Gastrocnemius medialis (tissue), 4 donors: ENCODE results near the gene ITGB7. TPM values are rescaled to one million over a fixed set of nuclear protein-coding genes. Genes with fewer than 3 reads are reported as not detected.

Source experiments
- ATAC-seq, 2 donors: fragments of 150-250 bp; one replicate each; pipeline ENCODE4 v1.9.1; 2016
- DNase-seq, 2 donors: peaks; one replicate each; pipeline ENCODE4 v3.0.0-alpha.2; 2019
- H3K27ac ChIP-seq, 4 donors: fragments of 200-600 bp; sonication (generic); 1 replicate in 1 of 4; 2 replicates in 3 of 4; pipeline ENCODE4 v1.5.1; 2016 to 2018; ENCODE audit warnings: mild to moderate bottlenecking in 2 of 4, moderate library complexity in 1 of 4
- H3K27me3 ChIP-seq, 3 donors: fragments of 200-600 bp; sonication (generic) in 2 of 3; 1 replicate in 1 of 3; 2 replicates in 2 of 3; pipeline versions ENCODE4 v1.5.1 to v1.6.0; 2016 to 2019; ENCODE audit warnings: mild to moderate bottlenecking in 1 of 3, moderate library complexity in 1 of 3
- H3K36me3 ChIP-seq, 2 donors: fragments of 200-600 bp; sonication (generic) in 1 of 2; one replicate each; pipeline ENCODE4 v1.5.1; 2017 to 2018
- H3K4me1 ChIP-seq, 2 donors: fragments of 200-600 bp; sonication (generic) in 1 of 2; one replicate each; pipeline ENCODE4 v1.5.1; 2016 to 2017; ENCODE audit warnings: mild to moderate bottlenecking in 2 of 2
- H3K4me3 ChIP-seq, 4 donors: fragments of 200-600 bp; sonication (generic) in 3 of 4; 1 replicate in 1 of 4; 2 replicates in 3 of 4; pipeline ENCODE4 v1.5.1; 2016 to 2019; ENCODE audit warnings: mild to moderate bottlenecking in 2 of 4
- H3K9me3 ChIP-seq, 3 donors: fragments of 200-600 bp; sonication (generic) in 2 of 3; 1 replicate in 1 of 3; 2 replicates in 2 of 3; pipeline ENCODE4 v1.5.1; 2016 to 2019
- POLR2A ChIP-seq, 2 donors: fragments of 450-650 bp; IDR thresholded peaks; one replicate each; pipeline ENCODE4 v1.6.1; 2017; ENCODE audit warnings: antibody characterized with exemption in 2 of 2, mild to moderate bottlenecking in 2 of 2, moderate library complexity in 2 of 2
- in situ Hi-C, 4 donors: fragments of 200-750 bp; cut with MboI; loops; one replicate each; pipeline versions ENCODE4 v1.15.0 to v1.8.0; 2017; ENCODE audit warnings: low sequenced_read_pairs in 4 of 4
- intact Hi-C: fragments of 100-400 bp; cut with DNase I; formaldehyde crosslinking; loops from one replicate; pipeline ENCODE4 v1.15.1; 2023; ENCODE audit warnings: low total_unique reads
- total RNA-seq, 4 donors: library from RNA; depleted of rRNA; stranded (reverse); fragments of >200 nt; gene quantifications; one replicate each; pipeline versions ENCODE4 v1.1.0 to v1.2.3, GENCODE V29; 2016
- TF ChIP-seq, protein P1 (sequence below), 5 experiments: fragments of 450-650 bp in 3 of 5; fragments of 200-600 bp in 2 of 5; sonication (generic) in 2 of 5; IDR thresholded peaks in 4 of 5; conservative IDR thresholded peaks in 1 of 5; 1 replicate in 4 of 5; 2 replicates in 1 of 5; pipeline ENCODE4 v1.5.1; 2016 to 2019; ENCODE audit warnings: antibody characterized with exemption in 5 of 5, mild to moderate bottlenecking in 3 of 5, moderate library complexity in 3 of 5

ITGB7 gene
- total RNA-seq, 4 donors from 2014 or later = 0.73 to 0.81 TPM; not detected in 2

DNA sequence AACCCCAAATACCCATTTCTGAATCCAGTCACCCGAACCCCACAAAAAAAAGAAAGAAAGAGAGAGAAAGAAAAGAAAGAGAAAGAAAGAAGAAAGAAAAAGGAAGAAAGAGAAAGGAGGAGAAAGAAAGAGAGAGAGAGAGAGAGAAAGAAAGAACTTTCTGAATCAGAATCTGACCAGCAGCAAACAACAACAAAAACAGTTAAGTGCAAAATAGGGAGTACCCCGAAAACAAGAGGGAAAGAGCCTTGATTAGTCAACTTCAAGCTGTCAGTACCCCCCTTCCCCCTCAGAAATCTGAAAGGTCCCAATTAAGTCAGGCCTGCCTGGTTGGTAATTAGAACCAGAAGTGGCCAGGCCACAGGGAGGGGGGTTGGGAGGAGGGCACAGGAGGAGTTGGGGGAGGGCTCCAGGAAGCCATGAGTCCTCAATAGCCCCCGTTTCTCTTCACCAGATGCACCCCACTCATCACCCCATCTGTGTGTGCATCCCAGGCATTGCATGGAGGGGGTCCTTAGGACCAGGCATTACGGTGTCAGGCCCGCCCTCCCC, 15.2 kb upstream of the ITGB7 start:
- peaks cover 23 to 50% of the 10 kb centered on the region in 2 donors for H3K4me1 ChIP-seq
- H3K36me3 ChIP-seq = no peaks in the 10 kb centered on the region
- no peaks in the 10 kb centered on the region for H3K9me3 ChIP-seq
- H3K27ac ChIP-seq = peak overlapping the region; percentile 98 to 100 (median 98)
- ATAC-seq (no peak), DNase-seq (no peak)
- no peaks in the 10 kb centered on the region for H3K27me3 ChIP-seq
- intact Hi-C loops = no loop called here
- in situ Hi-C loops = no loop called here
- TF ChIP-seq, protein P1, sequence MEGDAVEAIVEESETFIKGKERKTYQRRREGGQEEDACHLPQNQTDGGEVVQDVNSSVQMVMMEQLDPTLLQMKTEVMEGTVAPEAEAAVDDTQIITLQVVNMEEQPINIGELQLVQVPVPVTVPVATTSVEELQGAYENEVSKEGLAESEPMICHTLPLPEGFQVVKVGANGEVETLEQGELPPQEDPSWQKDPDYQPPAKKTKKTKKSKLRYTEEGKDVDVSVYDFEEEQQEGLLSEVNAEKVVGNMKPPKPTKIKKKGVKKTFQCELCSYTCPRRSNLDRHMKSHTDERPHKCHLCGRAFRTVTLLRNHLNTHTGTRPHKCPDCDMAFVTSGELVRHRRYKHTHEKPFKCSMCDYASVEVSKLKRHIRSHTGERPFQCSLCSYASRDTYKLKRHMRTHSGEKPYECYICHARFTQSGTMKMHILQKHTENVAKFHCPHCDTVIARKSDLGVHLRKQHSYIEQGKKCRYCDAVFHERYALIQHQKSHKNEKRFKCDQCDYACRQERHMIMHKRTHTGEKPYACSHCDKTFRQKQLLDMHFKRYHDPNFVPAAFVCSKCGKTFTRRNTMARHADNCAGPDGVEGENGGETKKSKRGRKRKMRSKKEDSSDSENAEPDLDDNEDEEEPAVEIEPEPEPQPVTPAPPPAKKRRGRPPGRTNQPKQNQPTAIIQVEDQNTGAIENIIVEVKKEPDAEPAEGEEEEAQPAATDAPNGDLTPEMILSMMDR (IDR thresholded peaks at IDR 0.05 in 4 of 5, conservative IDR thresholded peaks at IDR 0.05 in 1 of 5) = no peak
- no peak for TF ChIP-seq POLR2A (IDR thresholded peaks at IDR 0.05)
- peak overlapping the region; percentile 74 to 83 (median 75) for H3K4me3 ChIP-seq

- Histone ChIP-seq H3K9me3 (no peaks in the 10 kb centered on the region), H3K4me1 (peaks cover 31 to 57% of the 10 kb centered on the region in 2 donors), H3K4me3 (peak overlapping the region; percentile 74 to 83 (median 75)), H3K36me3 (no peaks in the 10 kb centered on the region), H3K27ac (peak overlapping the region; percentile 98 to 100 (median 98)), H3K27me3 (no peaks in the 10 kb centered on the region)
- DNase-seq = peak; percentile 47 to 64
- in situ Hi-C loops = no loop called here
- peak; percentile 64 for ATAC-seq
- TF ChIP-seq, protein P1 (IDR thresholded peaks at IDR 0.05 in 4 of 5, conservative IDR thresholded peaks at IDR 0.05 in 1 of 5) = peak in 2 of 5 experiments; percentile 25 to 33
- peak; percentile 47 to 71 for TF ChIP-seq POLR2A (IDR thresholded peaks at IDR 0.05)
- intact Hi-C loops = loop anchor here (1.0 kb wide), 2 partner anchors 30 to 41 kb away; partner anchors contain the start of genes CSAD and ZNF740
Measured at GRCh38 chr12:53221203-53222080, 14.4 kb upstream of the ITGB7 start.

- in situ Hi-C loops (no loop called here), intact Hi-C loops (loop anchor here (1.0 kb wide), 2 partner anchors 31 to 40 kb away; partner anchors contain the start of genes CSAD and ZNF740)
- H3K27ac ChIP-seq = peak overlapping the region; percentile 98 to 100 (median 98)
- DNase-seq (peak; percentile 80 to 81), ATAC-seq (peak; percentile 81 to 83)
- H3K9me3 ChIP-seq = no peaks in the 10 kb centered on the region
- no peaks in the 10 kb centered on the region for H3K36me3 ChIP-seq
- H3K4me3 ChIP-seq = peak overlapping the region; percentile 74 to 83 (median 75)
- no peaks in the 10 kb centered on the region for H3K27me3 ChIP-seq
- TF ChIP-seq, protein P1 (IDR thresholded peaks at IDR 0.05 in 4 of 5, conservative IDR thresholded peaks at IDR 0.05 in 1 of 5) = no peak
- TF ChIP-seq POLR2A (IDR thresholded peaks at IDR 0.05) = no peak
- H3K4me1 ChIP-seq = peaks cover 38 to 60% of the 10 kb centered on the region in 2 donors
Measured at GRCh38 chr12:53220694-53221202, 13.7 kb upstream of the ITGB7 start.

DNA sequence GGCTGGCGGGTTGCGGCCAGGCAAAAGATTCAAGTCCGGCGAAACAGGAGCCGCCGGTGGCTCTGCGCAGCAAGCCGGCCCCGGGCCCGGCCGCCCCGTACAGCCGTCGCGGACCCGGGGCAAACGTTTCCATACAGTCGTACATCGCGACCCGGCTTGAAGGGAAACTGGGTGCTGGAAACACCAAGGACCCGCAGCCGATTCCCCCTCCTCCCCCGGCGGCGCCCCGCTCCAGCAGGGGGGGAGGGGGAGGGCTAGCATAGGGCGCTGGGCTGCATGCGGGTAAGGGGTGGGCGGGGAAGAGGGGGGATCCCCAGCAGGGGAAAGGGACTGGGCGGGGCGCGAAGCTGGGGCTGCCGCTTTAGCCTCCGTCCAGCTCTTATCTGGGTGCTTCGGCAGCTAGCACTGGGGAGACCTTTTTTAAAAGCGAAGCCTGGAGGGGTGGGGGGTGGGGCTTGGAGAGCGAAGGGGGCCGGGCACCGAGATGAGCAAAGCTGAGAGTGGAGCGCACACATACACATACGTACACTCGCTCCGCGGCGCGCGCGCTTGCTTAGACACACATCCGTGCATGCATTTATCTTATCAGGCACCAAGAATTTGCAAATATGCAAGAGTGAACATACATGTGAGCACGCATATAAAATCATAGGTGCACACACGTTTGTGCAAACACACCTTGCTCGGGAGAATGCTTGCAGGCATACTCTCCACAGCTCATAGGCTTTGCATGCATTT, 13.1 kb upstream of the ITGB7 start:
- in situ Hi-C loops = loop anchor here in 2 of 4 donors (10.0 kb wide), 2 partner anchors 65 to 125 kb away; no protein-coding TSS in a partner anchor
- no peaks in the 10 kb centered on the region for H3K27me3 ChIP-seq
- DNase-seq = no peak
- intact Hi-C loops = loop anchor here (5.0 kb wide), 1 partner anchor 282 kb away; the partner anchor contains the start of gene TARBP2
- H3K36me3 ChIP-seq = no peaks in the 10 kb centered on the region
- peaks cover 44 to 60% of the 10 kb centered on the region in 2 donors for H3K4me1 ChIP-seq
- H3K9me3 ChIP-seq = no peaks in the 10 kb centered on the region
- H3K27ac ChIP-seq = peak overlapping the region; percentile 98 to 100 (median 98)
- no peak for ATAC-seq
- TF ChIP-seq POLR2A (IDR thresholded peaks at IDR 0.05) = no peak
- TF ChIP-seq, protein P1 (IDR thresholded peaks at IDR 0.05 in 4 of 5, conservative IDR thresholded peaks at IDR 0.05 in 1 of 5) = no peak
- peak overlapping the region; percentile 74 to 83 (median 75) for H3K4me3 ChIP-seq
